T-helper 2 cell treated with Interferon-gamma antibody and Interleukin-4, amounts not matched to agents 5 μg/mL and 100 μg/mL, for 36 hours (primary cell): ENCODE data around the gene RUNDC1.

Experiments
- DNase-seq: peaks from one replicate; pipeline ENCODE4 v3.0.0; 2021; ENCODE audit warnings: low spot score
- H3K27ac Mint-ChIP-seq: one replicate; pipeline ENCODE4 v1.8.0; 2021; ENCODE audit warnings: mild to moderate bottlenecking, mixed read lengths
- H3K27me3 Mint-ChIP-seq: one replicate; pipeline ENCODE4 v1.8.0; 2021; ENCODE audit warnings: low read depth, mixed read lengths
- H3K36me3 Mint-ChIP-seq: one replicate; pipeline ENCODE4 v1.8.0; 2021; ENCODE audit warnings: low read depth, mixed read lengths
- H3K4me1 Mint-ChIP-seq: one replicate; pipeline ENCODE4 v1.8.0; 2021; ENCODE audit warnings: low read depth, mixed read lengths
- H3K4me3 Mint-ChIP-seq: one replicate; pipeline ENCODE4 v1.8.0; 2022; ENCODE audit warnings: mild to moderate bottlenecking, moderate library complexity, mixed read lengths
- H3K9me3 Mint-ChIP-seq: one replicate; pipeline ENCODE4 v1.8.0; 2021; ENCODE audit warnings: mixed read lengths

The RUNDC1 gene

GRCh38 chr17:43019418-43019817, 39.1 kb downstream of the RUNDC1 start:
- no peak overlapping the region for H3K27ac Mint-ChIP-seq
- peaks cover 6% of the 10 kb centered on the region for H3K36me3 Mint-ChIP-seq
- H3K27me3 Mint-ChIP-seq = peaks cover 2% of the 10 kb centered on the region
- peaks cover 20% of the 10 kb centered on the region for H3K4me1 Mint-ChIP-seq
- peak overlapping the region; percentile 25 for H3K4me3 Mint-ChIP-seq
- no peaks in the 10 kb centered on the region for H3K9me3 Mint-ChIP-seq
- no peak for DNase-seq

- no peaks in the 10 kb centered on the region for H3K36me3 Mint-ChIP-seq
- DNase-seq = no peak
- H3K4me1 Mint-ChIP-seq = peaks cover 23% of the 10 kb centered on the region
- peak overlapping the region; percentile 85 for H3K4me3 Mint-ChIP-seq
- peaks cover 7% of the 10 kb centered on the region for H3K27me3 Mint-ChIP-seq
- no peaks in the 10 kb centered on the region for H3K9me3 Mint-ChIP-seq
- no peak overlapping the region for H3K27ac Mint-ChIP-seq
These were observed 39.8 kb downstream of the RUNDC1 start for GRCh38 chr17:43020030-43020621.

GRCh38 chr17:43020789-43021740, 40.7 kb downstream of the RUNDC1 start:
- peak overlapping the region; percentile 85 for H3K4me3 Mint-ChIP-seq
- DNase-seq = no peak
- no peak overlapping the region for H3K27ac Mint-ChIP-seq
- no peaks in the 10 kb centered on the region for H3K36me3 Mint-ChIP-seq
- peaks cover 25% of the 10 kb centered on the region for H3K4me1 Mint-ChIP-seq
- H3K9me3 Mint-ChIP-seq = no peaks in the 10 kb centered on the region
- peaks cover 10% of the 10 kb centered on the region for H3K27me3 Mint-ChIP-seq

- H3K9me3 Mint-ChIP-seq = no peaks in the 10 kb centered on the region
- no peak within 1 kb of the TSS for H3K27ac Mint-ChIP-seq
- peaks cover 10% of the 10 kb centered on the region for H3K27me3 Mint-ChIP-seq
- no peaks in the 10 kb centered on the region for H3K36me3 Mint-ChIP-seq
- peaks cover 25% of the 10 kb centered on the region for H3K4me1 Mint-ChIP-seq
- H3K4me3 Mint-ChIP-seq = peak within 1 kb of the TSS; percentile 85
- peak; percentile 57 for DNase-seq
These were observed 41.6 kb downstream of the RUNDC1 start, which contains the start of gene VAT1 for GRCh38 chr17:43021741-43022512. VAT1 (minus strand) TSS chr17:43022385; CDS start chr17:43022322, 63 bp downstream.

- peak within 1 kb of the TSS; percentile 87 for H3K4me3 Mint-ChIP-seq
- H3K27ac Mint-ChIP-seq = peak within 1 kb of the TSS; percentile 65
- peaks cover 16% of the 10 kb centered on the region for H3K4me1 Mint-ChIP-seq
- peaks cover 10% of the 10 kb centered on the region for H3K27me3 Mint-ChIP-seq
- DNase-seq = peak; percentile 74
- H3K9me3 Mint-ChIP-seq = no peaks in the 10 kb centered on the region
- H3K36me3 Mint-ChIP-seq = no peaks in the 10 kb centered on the region
These were observed 44.3 kb downstream of the RUNDC1 start, which contains the start of gene RND2 for GRCh38 chr17:43024407-43025289. RND2 (plus strand) TSS chr17:43025231; CDS start chr17:43025348, 117 bp downstream.

- peak overlapping the region; percentile 63 for H3K4me3 Mint-ChIP-seq
- DNase-seq = no peak
- peaks cover 10% of the 10 kb centered on the region for H3K27me3 Mint-ChIP-seq
- H3K4me1 Mint-ChIP-seq = peaks cover 13% of the 10 kb centered on the region
- no peaks in the 10 kb centered on the region for H3K36me3 Mint-ChIP-seq
- no peaks in the 10 kb centered on the region for H3K9me3 Mint-ChIP-seq
- H3K27ac Mint-ChIP-seq = no peak overlapping the region
These were observed 44.9 kb downstream of the RUNDC1 start for GRCh38 chr17:43025290-43025657.

GRCh38 chr17:43025766-43026537, 45.6 kb downstream of the RUNDC1 start:
- Mint-ChIP-seq H3K36me3 (no peaks in the 10 kb centered on the region), H3K27ac (no peak overlapping the region), H3K27me3 (peaks cover 10% of the 10 kb centered on the region), H3K4me3 (peak overlapping the region; percentile 63), H3K9me3 (no peaks in the 10 kb centered on the region), H3K4me1 (peaks cover 11% of the 10 kb centered on the region)
- no peak for DNase-seq

GRCh38 chr17:43026595-43026994, 46.2 kb downstream of the RUNDC1 start:
- Mint-ChIP-seq H3K27me3 (peaks cover 10% of the 10 kb centered on the region), H3K4me3 (no peak overlapping the region), H3K9me3 (no peaks in the 10 kb centered on the region), H3K36me3 (no peaks in the 10 kb centered on the region), H3K4me1 (peaks cover 10% of the 10 kb centered on the region), H3K27ac (no peak overlapping the region)
- no peak for DNase-seq

- H3K36me3 Mint-ChIP-seq = no peaks in the 10 kb centered on the region
- DNase-seq = no peak
- no peaks in the 10 kb centered on the region for H3K9me3 Mint-ChIP-seq
- peaks cover 10% of the 10 kb centered on the region for H3K27me3 Mint-ChIP-seq
- H3K27ac Mint-ChIP-seq = no peak overlapping the region
- peaks cover 10% of the 10 kb centered on the region for H3K4me1 Mint-ChIP-seq
- H3K4me3 Mint-ChIP-seq = no peak overlapping the region
These were observed 47.0 kb downstream of the RUNDC1 start for GRCh38 chr17:43027091-43028032.

- H3K27me3 Mint-ChIP-seq = peaks cover 10% of the 10 kb centered on the region
- H3K4me1 Mint-ChIP-seq = peaks cover 10% of the 10 kb centered on the region
- H3K27ac Mint-ChIP-seq = no peak overlapping the region
- DNase-seq = no peak
- no peaks in the 10 kb centered on the region for H3K36me3 Mint-ChIP-seq
- H3K9me3 Mint-ChIP-seq = no peaks in the 10 kb centered on the region
- H3K4me3 Mint-ChIP-seq = no peak overlapping the region
These were observed 48.0 kb downstream of the RUNDC1 start for GRCh38 chr17:43028221-43028861.

GRCh38 chr17:43030137-43030767, 49.9 kb downstream of the RUNDC1 start:
- Mint-ChIP-seq H3K9me3 (no peaks in the 10 kb centered on the region), H3K27ac (no peak overlapping the region), H3K36me3 (no peaks in the 10 kb centered on the region), H3K27me3 (peaks cover 3% of the 10 kb centered on the region), H3K4me1 (peaks cover 2% of the 10 kb centered on the region), H3K4me3 (no peak overlapping the region)
- no peak for DNase-seq
